Activated B cell treated with CpG ODN at 0.5 μM for 24 hours (primary cell): ENCODE results near the gene OPN1SW. TPM values are rescaled to one million over a fixed set of nuclear protein-coding genes. Genes with fewer than 3 reads are reported as not detected.

Experiments used
- ATAC-seq: fragments of 200-7000 bp; cut with Tn5 transposase; one replicate; pipeline ENCODE4 v1.10.0; 2021; ENCODE audit warnings: low read depth, mild to moderate bottlenecking, moderate library complexity
- CTCF ChIA-PET: fragments of 350-600 bp; sonication (Branson Sonifier 250); formaldehyde crosslinking; loops from one replicate; lab custom pipeline; 2021; ENCODE audit warnings: antibody characterized with exemption; lab: Charles Lee
- POLR2A ChIA-PET: fragments of 350-600 bp; sonication (Branson Sonifier 250); formaldehyde crosslinking; loops from one replicate; lab custom pipeline; 2021; ENCODE audit warnings: antibody characterized with exemption; lab: Charles Lee
- DNase-seq: peaks from one replicate; pipeline ENCODE4 v3.0.0; 2022
- H3K27ac Mint-ChIP-seq: one replicate; pipeline ENCODE4 v1.8.0; 2020; ENCODE audit warnings: mixed read lengths
- H3K27me3 Mint-ChIP-seq: one replicate; pipeline ENCODE4 v1.8.0; 2021; ENCODE audit warnings: mixed read lengths
- H3K36me3 Mint-ChIP-seq: one replicate; pipeline ENCODE4 v1.8.0; 2021; ENCODE audit warnings: low read depth, mixed read lengths
- H3K4me1 Mint-ChIP-seq: one replicate; pipeline ENCODE4 v1.8.0; 2021; ENCODE audit warnings: mixed read lengths
- H3K4me3 Mint-ChIP-seq: one replicate; pipeline ENCODE4 v1.8.0; 2020; ENCODE audit warnings: mild to moderate bottlenecking, mixed read lengths
- H3K9me3 Mint-ChIP-seq: one replicate; pipeline ENCODE4 v1.8.0; 2020; ENCODE audit warnings: mixed read lengths
- intact Hi-C: fragments of 100-400 bp; cut with micrococcal nuclease; formaldehyde crosslinking; loops from one replicate; pipeline ENCODE4 v1.15.1; 2024
- total RNA-seq: library from RNA; stranded (reverse); gene quantifications from 2 replicates; pipeline ENCODE4 v1.2.3, GENCODE V29; 2022
- TF ChIP-seq, protein P1 (sequence below): fragments of 200-600 bp; IDR thresholded peaks from one replicate; pipeline ENCODE4 v1.8.0; 2022; ENCODE audit warnings: antibody characterized with exemption, mild to moderate bottlenecking

OPN1SW gene
- total RNA-seq, 1 donor from 2014 or later, result not detected

DNA sequence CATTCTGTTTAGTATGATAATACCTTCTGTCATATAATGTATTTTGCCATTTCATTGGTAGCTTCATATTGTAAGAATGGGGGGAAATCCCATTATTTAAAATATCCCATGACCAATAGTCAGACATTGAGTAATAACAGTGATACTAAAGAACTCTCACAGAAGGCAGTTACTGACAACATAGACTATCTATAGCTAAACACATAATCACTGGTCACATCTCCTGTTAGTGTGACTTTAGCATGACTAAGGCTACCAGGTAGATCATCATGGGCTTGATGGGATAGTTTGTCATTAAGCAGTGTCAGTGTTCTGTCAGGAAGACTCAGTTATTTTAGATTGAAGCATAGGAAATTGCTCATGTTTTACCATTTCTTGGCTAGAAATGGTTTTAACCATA, 16.4 kb downstream of the OPN1SW start:
- ChIA-PET CTCF (no interaction called here), POLR2A (no interaction called here)
- H3K27me3 Mint-ChIP-seq, result no peaks in the 10 kb centered on the region
- DNase-seq (no peak), ATAC-seq (no peak)
- no peaks in the 10 kb centered on the region for H3K4me1 Mint-ChIP-seq
- intact Hi-C loops, result no loop called here
- H3K27ac Mint-ChIP-seq, result no peak overlapping the region
- no peaks in the 10 kb centered on the region for H3K9me3 Mint-ChIP-seq
- H3K4me3 Mint-ChIP-seq, result no peak overlapping the region
- TF ChIP-seq, protein P1, sequence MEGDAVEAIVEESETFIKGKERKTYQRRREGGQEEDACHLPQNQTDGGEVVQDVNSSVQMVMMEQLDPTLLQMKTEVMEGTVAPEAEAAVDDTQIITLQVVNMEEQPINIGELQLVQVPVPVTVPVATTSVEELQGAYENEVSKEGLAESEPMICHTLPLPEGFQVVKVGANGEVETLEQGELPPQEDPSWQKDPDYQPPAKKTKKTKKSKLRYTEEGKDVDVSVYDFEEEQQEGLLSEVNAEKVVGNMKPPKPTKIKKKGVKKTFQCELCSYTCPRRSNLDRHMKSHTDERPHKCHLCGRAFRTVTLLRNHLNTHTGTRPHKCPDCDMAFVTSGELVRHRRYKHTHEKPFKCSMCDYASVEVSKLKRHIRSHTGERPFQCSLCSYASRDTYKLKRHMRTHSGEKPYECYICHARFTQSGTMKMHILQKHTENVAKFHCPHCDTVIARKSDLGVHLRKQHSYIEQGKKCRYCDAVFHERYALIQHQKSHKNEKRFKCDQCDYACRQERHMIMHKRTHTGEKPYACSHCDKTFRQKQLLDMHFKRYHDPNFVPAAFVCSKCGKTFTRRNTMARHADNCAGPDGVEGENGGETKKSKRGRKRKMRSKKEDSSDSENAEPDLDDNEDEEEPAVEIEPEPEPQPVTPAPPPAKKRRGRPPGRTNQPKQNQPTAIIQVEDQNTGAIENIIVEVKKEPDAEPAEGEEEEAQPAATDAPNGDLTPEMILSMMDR, result no peak
- peaks cover 66% of the 10 kb centered on the region for H3K36me3 Mint-ChIP-seq

DNA sequence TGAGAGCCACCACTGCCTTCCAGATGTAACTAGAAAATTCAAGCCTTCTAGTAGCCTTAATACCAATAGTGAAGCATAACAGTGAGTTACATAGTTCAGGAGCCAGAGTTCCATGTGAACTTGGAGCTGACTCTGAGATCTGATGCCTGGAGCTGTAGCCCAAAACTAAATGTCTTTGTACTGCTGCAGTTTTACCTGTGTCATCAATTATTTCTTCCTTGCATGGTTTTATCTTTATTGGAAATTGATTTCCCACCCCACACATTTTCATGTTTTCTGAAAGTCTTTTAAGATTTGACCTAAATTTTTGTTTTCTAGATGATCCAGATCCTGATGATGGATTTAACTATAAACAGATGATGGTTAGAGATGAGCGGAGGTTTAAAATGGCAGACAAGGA, 17.0 kb downstream of the OPN1SW start:
- no peaks in the 10 kb centered on the region for H3K4me1 Mint-ChIP-seq
- CTCF ChIA-PET, result no interaction called here
- POLR2A ChIA-PET, result no interaction called here
- no peaks in the 10 kb centered on the region for H3K27me3 Mint-ChIP-seq
- no peak overlapping the region for H3K4me3 Mint-ChIP-seq
- peaks cover 72% of the 10 kb centered on the region for H3K36me3 Mint-ChIP-seq
- no peak for ATAC-seq
- H3K27ac Mint-ChIP-seq, result no peak overlapping the region
- TF ChIP-seq, protein P1, result no peak
- no peaks in the 10 kb centered on the region for H3K9me3 Mint-ChIP-seq
- no peak for DNase-seq
- intact Hi-C loops, result no loop called here

DNA sequence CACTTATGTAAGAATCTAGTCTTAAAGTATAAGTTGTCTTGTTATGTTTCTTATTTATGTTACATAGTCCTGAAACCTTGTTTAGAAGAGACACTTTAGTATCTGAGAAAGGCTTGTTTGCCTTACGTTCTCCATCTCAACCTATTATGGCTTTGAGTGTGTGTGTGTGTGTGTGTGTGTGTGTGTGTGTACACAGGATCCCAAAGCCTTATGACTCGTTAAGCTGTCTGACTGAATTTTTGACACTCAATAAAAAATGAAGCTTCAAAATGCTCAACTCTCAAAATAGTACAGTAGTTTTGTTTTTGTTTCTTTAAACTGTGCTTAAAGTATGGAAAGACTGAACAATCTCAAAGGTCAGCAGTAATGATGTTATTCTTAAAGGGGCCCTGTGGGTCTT, 18.4 kb downstream of the OPN1SW start:
- ChIA-PET POLR2A (no interaction called here), CTCF (no interaction called here)
- H3K36me3 Mint-ChIP-seq, result peaks cover 74% of the 10 kb centered on the region
- H3K4me3 Mint-ChIP-seq, result no peak overlapping the region
- H3K27me3 Mint-ChIP-seq, result no peaks in the 10 kb centered on the region
- DNase-seq (no peak), ATAC-seq (no peak)
- H3K9me3 Mint-ChIP-seq, result no peaks in the 10 kb centered on the region
- no peaks in the 10 kb centered on the region for H3K4me1 Mint-ChIP-seq
- TF ChIP-seq, protein P1, result no peak
- H3K27ac Mint-ChIP-seq, result no peak overlapping the region
- intact Hi-C loops, result no loop called here

DNA sequence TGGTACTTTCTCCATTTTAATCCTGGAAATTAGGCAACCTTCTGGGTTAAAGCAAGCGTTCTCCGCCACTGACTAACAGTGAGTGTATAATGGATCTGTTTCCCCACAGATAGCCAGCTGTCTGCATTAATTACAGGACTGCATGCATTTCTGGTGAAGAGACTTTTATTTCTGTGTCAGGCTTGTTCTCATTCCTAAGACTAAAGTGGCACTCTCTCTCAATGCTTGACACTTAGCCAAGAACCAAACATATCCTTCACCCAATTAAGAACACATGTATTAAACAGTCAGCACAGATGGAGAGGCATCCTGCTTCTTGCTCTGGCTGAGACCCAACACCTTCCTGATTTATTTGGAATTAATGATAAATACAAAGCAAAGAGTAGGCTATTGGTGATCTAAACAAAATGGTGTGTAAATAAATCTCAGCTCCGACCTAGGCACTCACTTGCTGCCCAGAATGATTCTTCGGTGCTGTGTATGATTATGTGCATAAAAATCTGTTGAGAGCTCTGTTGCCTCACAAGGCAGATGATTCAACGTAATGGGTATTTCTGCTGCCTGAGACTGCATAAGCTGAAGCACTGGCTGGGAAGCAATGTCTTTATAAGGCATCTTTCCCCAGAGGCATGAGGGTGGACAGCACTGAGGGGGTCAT, 19.6 kb downstream of the OPN1SW start:
- TF ChIP-seq, protein P1, result no peak
- POLR2A ChIA-PET, result no interaction called here
- ATAC-seq, result no peak
- H3K36me3 Mint-ChIP-seq, result peaks cover 66% of the 10 kb centered on the region
- H3K27me3 Mint-ChIP-seq, result no peaks in the 10 kb centered on the region
- no peaks in the 10 kb centered on the region for H3K4me1 Mint-ChIP-seq
- H3K27ac Mint-ChIP-seq, result no peak overlapping the region
- H3K9me3 Mint-ChIP-seq, result no peaks in the 10 kb centered on the region
- CTCF ChIA-PET, result no interaction called here
- H3K4me3 Mint-ChIP-seq, result no peak overlapping the region
- intact Hi-C loops, result no loop called here
- no peak for DNase-seq

GRCh38 chr7:128755075-128755818, 20.3 kb downstream of the OPN1SW start:
- no peak for ATAC-seq
- Mint-ChIP-seq H3K4me1 (no peaks in the 10 kb centered on the region), H3K36me3 (peaks cover 68% of the 10 kb centered on the region), H3K27me3 (no peaks in the 10 kb centered on the region), H3K9me3 (no peaks in the 10 kb centered on the region), H3K4me3 (no peak overlapping the region), H3K27ac (no peak overlapping the region)
- intact Hi-C loops, result no loop called here
- ChIA-PET POLR2A (no interaction called here), CTCF (no interaction called here)
- TF ChIP-seq, protein P1, result no peak
- no peak for DNase-seq
